DND-41 (cell line): ENCODE measurements around the gene ARL16.

Experiments used
- EZH2 ChIP-seq: IDR thresholded peaks from 3 replicates; pipeline ENCODE4 v1.6.1; 2012; ENCODE audit warnings: borderline replicate concordance, low read depth, mild to moderate bottlenecking, moderate library complexity, low read length, inconsistent platforms; ENCODE audit not compliant: severe bottlenecking
- TF ChIP-seq, protein P1 (sequence below): IDR thresholded peaks from 2 replicates; pipeline ENCODE4 v1.5.1; 2012; ENCODE audit warnings: borderline replicate concordance, low read length, moderate library complexity, mild to moderate bottlenecking; ENCODE audit not compliant: poor library complexity, severe bottlenecking; ENCODE audit errors: extremely low read depth

DNA sequence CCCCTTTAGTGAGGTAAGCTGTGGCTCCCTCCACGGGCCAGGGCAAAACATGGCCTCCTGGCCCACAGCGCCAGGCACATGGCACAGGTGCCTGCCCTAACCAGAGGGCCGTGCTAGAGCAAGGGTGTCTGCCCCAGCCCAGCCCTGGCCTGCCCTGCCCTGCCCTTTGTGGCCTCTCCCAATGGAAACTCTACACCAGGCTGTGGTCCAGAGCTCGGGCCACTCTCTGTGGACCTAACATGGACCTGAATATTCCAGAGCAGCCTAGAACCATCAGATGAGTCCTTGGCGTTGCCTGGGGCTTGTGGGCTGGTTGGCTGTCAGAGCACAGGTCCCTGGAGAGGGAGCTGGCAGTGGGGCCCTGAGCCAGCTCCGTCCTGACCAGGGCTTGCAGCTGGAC lies 11.6 kb upstream of the ARL16 start:
- no peak for TF ChIP-seq EZH2
- TF ChIP-seq, protein P1, sequence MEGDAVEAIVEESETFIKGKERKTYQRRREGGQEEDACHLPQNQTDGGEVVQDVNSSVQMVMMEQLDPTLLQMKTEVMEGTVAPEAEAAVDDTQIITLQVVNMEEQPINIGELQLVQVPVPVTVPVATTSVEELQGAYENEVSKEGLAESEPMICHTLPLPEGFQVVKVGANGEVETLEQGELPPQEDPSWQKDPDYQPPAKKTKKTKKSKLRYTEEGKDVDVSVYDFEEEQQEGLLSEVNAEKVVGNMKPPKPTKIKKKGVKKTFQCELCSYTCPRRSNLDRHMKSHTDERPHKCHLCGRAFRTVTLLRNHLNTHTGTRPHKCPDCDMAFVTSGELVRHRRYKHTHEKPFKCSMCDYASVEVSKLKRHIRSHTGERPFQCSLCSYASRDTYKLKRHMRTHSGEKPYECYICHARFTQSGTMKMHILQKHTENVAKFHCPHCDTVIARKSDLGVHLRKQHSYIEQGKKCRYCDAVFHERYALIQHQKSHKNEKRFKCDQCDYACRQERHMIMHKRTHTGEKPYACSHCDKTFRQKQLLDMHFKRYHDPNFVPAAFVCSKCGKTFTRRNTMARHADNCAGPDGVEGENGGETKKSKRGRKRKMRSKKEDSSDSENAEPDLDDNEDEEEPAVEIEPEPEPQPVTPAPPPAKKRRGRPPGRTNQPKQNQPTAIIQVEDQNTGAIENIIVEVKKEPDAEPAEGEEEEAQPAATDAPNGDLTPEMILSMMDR: no peak
